NCI-H1930 (cell line): ENCODE measurements around the gene THAP10.
A peak's percentile ranks its signal among the peaks of the same experiment; 100 is the strongest.

Source experiments
- DNase-seq, 2 experiments: peaks; one replicate each; lab custom pipeline; 2025; lab: John Stamatoyannopoulos, UW

Gene THAP10

DNA sequence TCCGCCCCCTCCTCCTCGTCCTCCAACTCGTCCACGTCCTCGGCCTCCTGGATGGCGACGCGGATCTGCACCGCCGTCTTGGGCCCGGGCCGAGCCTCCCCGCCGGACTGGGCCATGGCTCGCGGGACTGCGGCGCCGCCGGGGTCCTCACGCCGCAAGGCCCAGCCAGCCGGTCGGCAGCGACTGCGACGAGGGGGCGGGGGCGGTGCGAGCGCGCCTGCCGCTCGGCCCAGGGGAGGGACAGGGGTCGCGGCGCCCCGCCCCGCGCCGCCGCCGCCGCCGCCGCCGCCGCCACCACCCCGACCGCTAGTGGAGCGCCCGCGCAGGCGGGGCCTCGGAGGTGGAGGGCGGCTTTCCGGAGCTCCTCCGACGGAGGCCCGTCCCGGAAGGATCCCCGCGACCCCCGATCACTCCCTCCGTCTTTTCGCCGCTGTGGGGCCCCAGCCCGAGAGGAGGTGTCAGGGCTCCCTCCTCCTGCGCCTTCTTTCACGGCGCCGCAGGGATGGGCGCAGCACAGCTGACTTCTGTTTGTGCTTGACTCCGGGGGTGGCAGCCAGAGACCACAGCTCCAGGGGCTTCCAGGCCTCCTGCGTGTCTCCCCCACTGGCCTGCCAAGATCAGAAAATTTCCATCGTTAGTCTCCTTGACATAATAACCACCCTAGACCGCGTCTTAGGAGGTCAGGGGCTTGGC, 38.1 kb downstream of the THAP10 start, which contains the start of gene LARP6:
TSS of gene LARP6 (minus strand) at position 185 of the 693 bp plus-strand sequence. CDS start at position 116, 69 bp downstream.
- peak; percentile 25 to 54 for DNase-seq

DNA sequence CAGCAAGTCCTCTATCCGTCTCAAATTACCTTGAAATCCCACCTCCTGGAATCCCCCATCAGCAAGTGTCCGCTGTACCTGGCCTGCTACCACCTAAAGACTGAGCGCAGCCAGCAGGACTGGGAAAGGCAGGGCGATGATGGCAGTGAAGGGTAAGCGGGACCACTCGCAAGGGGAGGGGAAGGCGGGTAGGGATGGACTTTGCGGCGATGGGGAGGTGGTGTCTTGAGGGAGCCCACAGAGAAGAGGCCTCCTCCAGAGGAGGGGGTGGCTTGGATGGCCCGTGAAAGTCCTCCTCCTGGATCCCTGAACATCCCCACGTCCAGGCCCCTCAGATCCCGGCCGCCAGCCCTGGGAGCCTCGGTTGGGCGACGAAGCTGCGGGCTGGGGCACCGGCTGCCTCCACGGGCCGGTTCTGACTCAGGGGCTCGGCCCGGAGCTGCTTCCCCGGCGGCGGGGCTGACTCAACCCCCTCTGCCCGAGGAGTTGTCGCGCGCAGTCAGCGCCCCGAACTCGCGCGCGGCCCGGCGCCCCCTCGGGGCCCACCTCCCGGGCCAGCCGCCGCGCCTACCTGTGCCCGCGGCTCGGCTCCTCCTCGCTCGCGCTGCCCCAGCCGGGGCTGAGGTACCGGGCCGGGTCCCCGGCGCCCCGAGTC, 38.8 kb downstream of the THAP10 start:
- peak in 1 of 2 experiments; percentile 11 for DNase-seq

DNA sequence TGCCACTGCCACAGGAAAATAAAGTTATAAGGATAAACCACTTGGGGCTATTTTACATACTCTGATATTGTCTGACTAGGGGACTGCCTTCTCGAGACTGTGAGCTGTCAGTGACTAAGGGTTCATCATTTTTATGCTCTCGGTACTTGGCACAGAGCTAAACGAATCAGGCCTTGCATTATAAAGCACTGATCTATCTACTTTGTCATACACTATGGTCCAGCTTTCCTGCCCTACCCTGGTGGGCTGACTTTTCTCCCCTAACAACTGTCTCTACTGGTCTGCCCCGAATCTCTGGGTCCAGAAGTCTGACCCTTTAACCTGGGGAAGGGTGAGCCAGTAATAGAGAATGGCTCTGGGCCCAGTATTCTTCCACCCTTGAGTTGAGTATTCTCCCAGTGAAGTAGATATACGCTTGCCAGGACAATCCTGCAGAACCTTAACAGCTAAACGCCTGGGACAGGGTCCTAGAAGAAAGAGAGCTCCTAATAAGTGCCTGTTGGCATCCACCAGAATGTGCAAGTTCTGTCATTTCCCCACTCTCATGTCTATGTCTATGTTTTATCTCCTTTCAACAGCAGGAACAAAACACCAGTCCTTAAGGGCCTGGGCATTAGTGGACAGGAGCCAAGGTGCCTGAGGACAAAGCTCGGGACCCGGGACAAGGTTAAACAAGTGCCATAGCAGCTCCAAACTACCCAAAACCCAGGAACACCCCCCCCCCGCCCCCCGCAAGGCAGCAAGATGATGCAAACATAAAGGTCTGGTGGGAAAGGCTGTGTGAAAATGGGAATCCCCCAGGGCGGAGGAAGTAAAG, 39.5 kb downstream of the THAP10 start:
- DNase-seq: no peak

DNA sequence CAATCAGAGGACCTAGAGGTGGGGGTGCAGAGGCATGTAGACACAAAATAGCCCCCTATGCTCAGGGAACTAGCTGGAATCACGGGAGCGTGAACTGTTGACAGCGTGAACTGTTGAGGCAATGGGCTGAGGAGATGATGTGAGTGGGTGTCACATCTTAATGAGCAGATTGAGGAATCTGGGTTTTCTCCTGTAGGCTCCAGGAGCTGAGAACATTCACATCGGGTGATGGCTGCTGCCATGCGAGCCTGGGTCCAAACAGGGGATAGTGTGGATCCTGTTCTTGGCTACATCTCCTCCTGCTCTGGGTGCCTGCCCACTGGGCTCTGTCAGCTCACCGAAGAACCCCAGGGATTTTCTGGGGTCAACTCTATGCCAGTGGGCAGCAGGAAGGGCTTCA, 40.3 kb downstream of the THAP10 start:
- no peak for DNase-seq

DNA sequence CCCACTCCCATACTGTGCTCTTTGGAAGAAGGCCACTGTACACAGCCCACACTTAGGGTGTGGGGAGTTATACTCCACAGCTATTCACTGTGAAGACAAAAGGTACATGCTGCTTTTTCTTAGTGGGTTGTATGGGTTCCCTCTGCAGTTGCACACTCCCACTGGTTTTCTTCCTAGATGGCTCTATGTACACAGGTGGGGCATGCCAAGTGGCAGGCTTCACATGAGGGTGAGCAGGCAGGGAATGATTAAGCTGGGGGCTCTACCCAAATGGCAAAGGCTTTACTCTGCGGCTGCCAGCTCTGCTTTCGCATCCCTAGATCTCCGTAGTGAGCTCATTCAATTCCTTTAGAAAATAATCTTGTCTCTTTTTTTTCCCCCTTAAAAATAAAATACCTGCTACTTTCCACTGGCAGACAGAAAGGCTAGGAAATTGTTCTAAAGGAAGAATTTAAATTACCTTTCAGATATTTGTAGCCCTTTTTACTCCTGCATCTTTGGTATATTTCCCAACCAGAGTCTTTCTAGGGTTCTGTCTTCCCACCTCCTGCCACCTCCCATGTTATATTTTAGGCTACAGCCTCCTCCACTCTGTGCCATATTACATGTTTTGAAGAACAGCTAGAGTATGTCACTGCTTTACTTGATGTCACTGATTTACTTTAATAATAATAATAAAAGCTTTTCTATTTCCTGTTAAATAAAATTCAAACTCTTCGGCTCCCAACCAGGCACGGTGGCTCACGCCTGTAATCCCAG, 46.5 kb downstream of the THAP10 start:
- no peak for DNase-seq

DNA sequence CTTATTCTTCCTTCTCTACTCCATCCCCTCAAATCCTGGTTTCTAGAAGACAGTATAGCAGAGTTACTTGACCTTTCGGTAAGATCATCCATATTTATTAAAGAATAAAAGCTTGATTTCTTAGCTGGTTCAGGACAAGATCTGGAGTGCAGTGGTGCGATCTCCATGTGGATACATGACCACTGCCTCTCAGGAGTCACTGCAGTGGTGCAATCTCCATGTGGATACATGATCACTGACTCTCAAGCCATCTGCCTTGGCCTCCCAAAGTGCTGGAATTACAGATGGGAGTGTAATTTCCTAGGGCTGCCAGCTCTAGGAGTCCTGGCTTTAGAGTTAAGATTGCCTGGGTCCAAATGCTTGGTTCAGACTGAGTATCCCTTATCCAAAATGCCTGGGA, 54.8 kb downstream of the THAP10 start:
- DNase-seq: no peak

DNA sequence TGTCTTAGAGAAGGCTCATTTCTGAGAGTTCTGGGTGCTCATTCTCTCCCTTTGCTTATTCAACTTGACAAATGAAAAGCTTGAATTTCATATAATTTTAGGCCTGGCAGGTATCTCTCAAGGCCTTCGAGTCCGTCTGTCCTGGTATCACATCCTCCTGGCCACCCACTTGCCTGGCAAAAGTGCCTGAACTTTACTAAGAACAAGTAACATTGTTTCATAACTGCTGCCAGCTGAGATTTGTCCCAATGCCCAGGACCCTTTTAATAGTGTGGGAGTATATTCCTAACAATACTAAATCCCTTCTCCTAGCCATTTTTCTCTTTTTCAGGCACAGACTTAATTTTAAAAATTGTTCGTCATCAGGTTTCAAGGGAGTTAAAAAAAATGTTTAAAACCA, 56.4 kb downstream of the THAP10 start:
- DNase-seq: no peak

DNA sequence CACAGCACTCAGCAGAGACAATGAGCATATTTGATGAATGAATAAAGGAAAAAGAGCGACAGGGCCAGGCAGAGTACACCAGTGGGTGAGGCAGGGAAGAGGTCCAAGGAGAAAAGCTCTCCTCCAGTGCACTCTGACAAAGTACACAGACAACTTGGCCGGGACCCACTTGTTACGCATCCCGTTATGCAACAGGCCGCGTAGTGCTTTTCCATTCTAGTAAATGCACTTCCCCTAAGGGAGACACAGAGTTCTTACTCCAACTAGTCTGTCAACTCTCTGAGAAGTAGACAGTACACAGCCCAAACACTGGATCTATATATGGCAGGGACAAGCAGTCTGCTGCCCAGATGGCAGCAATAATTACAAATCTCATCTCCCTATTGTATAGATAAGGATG, 56.8 kb downstream of the THAP10 start:
- no peak for DNase-seq

DNA sequence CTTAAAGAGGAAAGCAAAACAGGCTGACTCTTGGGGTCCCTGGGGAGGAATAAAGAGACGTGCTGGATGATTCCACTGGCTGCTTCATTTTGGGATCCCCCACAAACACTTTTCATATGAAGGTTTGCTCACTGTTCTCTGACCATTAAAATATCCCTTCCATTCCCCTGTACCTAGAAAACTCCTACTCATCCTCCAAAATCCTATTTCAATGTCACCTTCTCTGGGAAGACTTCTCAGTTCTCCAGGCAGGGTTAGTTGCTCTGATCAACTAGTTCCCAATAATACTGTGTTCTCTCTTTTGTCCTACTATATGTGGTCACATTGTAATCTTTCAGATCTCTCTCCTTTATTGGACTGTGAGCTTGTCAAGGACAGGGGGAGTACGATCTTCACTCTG, 57.2 kb downstream of the THAP10 start:
- DNase-seq: no peak

DNA sequence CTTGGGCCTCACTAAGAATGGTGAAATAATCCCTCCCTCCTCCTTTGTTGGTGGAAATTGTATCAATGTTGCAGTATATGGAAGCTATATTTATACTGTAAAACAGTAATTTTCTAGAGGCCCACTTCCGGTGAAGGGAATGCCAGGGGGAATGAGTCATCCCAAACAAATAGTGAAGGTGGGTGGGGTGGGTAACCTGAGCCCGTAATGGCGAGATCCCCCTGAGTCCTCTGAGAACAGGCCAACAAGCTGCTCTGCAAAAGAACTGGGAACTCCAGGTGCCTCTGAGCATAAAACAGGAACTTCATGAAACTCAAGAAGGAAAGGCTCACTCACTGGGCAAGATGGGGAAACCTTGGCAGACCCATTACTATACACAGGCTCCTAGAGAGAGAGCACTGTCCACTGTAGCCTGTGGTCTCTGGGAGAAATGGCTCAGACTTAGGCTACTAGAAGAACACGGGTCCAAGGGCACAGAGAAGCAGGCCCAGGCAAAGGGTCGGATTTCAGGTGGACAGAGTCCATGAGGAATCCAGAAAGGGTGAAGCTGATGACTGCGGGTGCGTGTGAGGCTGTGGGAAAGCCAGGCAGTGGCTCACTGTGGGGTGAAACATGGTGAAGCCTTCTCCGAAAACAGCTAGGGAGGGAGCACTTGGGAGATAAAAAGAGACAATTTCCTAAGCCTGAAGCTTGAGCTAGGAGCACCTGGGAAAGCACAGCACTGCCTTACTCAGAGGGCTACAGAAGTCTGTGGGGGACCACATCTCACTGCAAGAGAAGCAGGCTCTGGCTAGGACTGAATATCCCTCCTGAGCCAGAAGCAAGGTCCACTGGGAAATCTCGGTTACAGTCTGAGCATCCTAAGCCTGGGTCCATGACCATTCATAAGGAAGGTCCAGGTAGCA, 58.1 kb downstream of the THAP10 start:
- no peak for DNase-seq

DNA sequence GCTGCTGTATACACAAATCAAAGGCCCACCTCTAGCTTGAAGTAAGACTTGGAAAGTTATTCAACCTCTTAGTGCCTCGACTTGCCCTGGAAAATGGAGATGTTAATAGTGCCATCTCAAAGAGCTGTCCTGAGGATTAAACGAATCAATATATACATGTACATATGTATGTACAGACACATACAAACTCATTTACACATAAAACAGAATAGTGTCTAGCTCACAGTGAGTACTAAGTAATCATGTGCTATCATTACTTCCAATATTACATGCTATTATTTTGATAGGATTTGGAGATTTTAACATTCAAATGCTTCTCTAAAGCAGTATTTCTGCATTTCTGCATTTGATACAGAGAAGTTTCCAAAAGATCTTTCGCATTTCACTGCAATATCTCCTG, 58.8 kb downstream of the THAP10 start:
- DNase-seq: no peak

DNA sequence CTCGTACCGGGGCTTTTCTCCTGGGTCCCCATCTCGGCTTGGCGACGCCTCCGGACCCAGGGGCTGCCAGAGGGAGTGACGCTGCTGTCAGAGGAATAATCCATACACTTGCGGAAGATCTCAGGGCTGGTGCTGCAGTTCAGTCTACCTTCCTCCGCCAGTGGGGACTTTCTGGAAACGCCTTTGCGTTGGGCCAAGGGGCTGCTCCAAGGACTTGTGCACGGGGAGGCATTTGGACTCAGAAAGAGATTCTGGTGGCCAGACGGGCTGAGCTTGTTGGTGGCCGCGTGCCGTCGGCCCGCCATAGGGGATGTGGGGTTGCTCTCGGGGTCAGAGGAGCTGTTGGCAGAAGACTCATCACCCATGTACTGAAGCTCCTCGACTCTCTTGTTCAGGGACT, 60.1 kb downstream of the THAP10 start:
- no peak for DNase-seq
